ENCODE measurements around the gene DDX23. TPM values are rescaled to one million over a fixed set of nuclear protein-coding genes. Genes with fewer than 3 reads are reported as not detected.

The DDX23 gene
- total RNA-seq, 6 experiments from 2014 or later, result 24.4 to 39.6 (median 31.8) TPM

DNA sequence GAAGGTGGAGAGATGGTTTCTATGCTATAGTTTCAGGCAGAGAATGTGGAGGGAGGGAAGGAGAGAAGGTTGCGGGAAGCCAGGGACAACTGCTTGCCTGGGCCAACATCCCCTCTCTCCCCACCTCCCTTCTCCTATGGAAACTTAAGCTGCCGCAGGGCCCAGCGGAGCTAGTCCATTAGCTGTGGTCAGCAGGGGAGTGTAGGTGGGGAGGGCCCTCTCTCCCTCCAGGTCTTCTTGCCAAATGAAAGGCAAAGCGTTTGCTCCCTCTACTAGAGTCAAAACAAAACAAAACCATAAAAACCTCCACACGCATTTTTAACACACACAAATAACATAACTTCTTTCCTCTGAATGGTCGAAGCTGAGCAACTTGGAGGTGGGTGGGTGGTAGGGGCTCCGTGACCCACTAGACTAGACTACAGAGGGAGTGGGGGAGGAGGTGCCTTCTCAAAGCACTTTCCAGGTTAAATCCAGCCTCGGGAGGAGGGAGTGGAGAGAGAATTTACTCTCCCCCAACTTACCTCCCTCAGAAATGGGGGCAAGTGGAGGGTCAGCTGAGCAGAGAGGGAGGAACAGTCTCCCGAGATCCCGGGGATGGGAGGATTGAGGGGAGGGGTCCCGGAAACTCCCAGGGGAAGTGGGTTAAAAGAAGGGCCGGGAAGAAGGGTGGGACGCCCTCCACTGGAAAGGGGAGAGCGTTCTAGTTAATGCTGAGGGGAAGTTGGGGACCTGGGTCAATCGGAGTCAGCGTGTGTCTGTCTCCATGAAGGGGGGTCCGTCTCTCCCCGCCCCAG, 38.3 kb downstream of the DDX23 start:
- Histone ChIP-seq H3K27me3 (peaks cover 0 to 14% of the 10 kb centered on the region in 2 donors), H3K4me3 (peak overlapping the region; percentile 75 to 87 (median 80)), H3K36me3 (no peaks in the 10 kb centered on the region), H3K9me3 (no peaks in the 10 kb centered on the region), H3K27ac (no peak overlapping the region), H3K4me1 (peaks cover 0 to 11% (median 2%) of the 10 kb centered on the region in 4 donors)
- intact Hi-C loops (cut with DNase I), result no loop called here
- no peak for TF ChIP-seq POLR2A (IDR thresholded peaks at IDR 0.05)
- TF ChIP-seq, protein P1, sequence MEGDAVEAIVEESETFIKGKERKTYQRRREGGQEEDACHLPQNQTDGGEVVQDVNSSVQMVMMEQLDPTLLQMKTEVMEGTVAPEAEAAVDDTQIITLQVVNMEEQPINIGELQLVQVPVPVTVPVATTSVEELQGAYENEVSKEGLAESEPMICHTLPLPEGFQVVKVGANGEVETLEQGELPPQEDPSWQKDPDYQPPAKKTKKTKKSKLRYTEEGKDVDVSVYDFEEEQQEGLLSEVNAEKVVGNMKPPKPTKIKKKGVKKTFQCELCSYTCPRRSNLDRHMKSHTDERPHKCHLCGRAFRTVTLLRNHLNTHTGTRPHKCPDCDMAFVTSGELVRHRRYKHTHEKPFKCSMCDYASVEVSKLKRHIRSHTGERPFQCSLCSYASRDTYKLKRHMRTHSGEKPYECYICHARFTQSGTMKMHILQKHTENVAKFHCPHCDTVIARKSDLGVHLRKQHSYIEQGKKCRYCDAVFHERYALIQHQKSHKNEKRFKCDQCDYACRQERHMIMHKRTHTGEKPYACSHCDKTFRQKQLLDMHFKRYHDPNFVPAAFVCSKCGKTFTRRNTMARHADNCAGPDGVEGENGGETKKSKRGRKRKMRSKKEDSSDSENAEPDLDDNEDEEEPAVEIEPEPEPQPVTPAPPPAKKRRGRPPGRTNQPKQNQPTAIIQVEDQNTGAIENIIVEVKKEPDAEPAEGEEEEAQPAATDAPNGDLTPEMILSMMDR (IDR thresholded peaks at IDR 0.05), result no peak
- ATAC-seq (no peak), DNase-seq (no peak)
- WGBS (ENCODE audit: insufficient coverage, low coverage, low lambda C conversion rate, missing lambda C conversion rate), result 38% methylated on average over 15 of the region's 18 CpGs

DNA sequence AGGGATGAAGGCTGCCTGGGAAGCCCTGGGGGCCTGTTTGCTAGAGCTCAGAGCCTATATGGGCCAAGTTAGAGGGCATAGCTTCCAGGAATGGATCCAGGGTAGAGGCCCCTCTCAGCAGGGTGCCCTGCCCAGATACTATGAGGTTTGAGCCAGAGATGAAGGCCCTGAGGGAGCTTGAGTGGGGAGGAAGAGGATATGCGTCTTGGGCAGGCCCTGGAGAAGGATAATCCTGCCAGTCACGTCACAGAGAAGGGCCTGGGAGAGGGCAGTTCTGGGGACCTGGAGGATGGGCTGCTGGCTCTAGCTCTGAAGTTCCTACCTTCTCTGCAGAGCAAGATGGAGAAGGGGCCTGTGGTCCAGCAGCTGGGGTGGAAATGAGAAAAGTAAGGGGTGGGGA, 39.6 kb downstream of the DDX23 start:
- Histone ChIP-seq H3K4me1 (peaks cover 0 to 6% (median 2%) of the 10 kb centered on the region in 4 donors), H3K4me3 (no peak overlapping the region), H3K27ac (no peak overlapping the region), H3K36me3 (no peaks in the 10 kb centered on the region), H3K27me3 (peaks cover 0 to 7% of the 10 kb centered on the region in 2 donors), H3K9me3 (no peaks in the 10 kb centered on the region)
- intact Hi-C loops (cut with DNase I), result no loop called here
- ATAC-seq, result no peak
- DNase-seq, result no peak
- TF ChIP-seq, protein P1 (IDR thresholded peaks at IDR 0.05), result no peak
- TF ChIP-seq POLR2A (IDR thresholded peaks at IDR 0.05), result no peak
- 100% methylated on average over 2 of the region's 2 CpGs for WGBS (ENCODE audit: insufficient coverage, low coverage, low lambda C conversion rate, missing lambda C conversion rate)

DNA sequence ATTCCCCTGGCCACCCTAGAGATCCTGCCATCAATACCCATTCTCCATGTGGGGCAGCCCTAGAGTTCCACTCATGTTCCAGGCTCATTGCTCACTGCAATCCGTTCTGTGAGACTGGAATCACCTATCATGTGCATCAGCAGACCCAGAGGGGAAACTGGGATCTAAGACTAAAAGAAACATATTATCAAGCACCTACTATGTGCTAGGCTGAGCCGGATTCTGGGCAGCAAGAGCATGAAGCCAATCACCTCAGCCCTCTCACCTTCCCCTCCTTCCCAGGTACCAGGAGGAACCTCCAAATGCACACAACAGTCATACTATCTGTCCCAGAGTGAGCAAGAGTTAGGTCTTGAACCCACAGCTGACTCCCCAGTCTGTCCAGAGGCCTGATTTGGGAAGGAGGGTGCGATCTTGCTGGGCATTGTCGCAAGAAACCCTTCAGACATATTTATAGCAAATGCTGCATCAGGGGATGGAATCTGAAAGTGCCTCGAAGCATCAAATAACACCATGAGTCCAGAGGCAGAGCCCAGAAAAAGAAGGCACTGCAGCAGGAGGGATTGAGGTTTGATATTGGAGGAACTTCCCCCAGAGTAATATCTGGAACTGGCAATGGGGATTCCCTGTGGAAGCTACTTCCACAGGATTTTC, 40.4 kb downstream of the DDX23 start:
- Histone ChIP-seq H3K4me3 (no peak overlapping the region), H3K4me1 (peaks cover 0 to 6% (median 2%) of the 10 kb centered on the region in 4 donors), H3K9me3 (no peaks in the 10 kb centered on the region), H3K27ac (no peak overlapping the region), H3K36me3 (no peaks in the 10 kb centered on the region), H3K27me3 (no peaks in the 10 kb centered on the region)
- ATAC-seq, result no peak
- TF ChIP-seq, protein P1 (IDR thresholded peaks at IDR 0.05), result no peak
- TF ChIP-seq POLR2A (IDR thresholded peaks at IDR 0.05), result no peak
- intact Hi-C loops (cut with DNase I), result no loop called here
- 71% methylated on average over 5 of the region's 5 CpGs for WGBS (ENCODE audit: insufficient coverage, low coverage, low lambda C conversion rate, missing lambda C conversion rate)
- DNase-seq, result no peak

DNA sequence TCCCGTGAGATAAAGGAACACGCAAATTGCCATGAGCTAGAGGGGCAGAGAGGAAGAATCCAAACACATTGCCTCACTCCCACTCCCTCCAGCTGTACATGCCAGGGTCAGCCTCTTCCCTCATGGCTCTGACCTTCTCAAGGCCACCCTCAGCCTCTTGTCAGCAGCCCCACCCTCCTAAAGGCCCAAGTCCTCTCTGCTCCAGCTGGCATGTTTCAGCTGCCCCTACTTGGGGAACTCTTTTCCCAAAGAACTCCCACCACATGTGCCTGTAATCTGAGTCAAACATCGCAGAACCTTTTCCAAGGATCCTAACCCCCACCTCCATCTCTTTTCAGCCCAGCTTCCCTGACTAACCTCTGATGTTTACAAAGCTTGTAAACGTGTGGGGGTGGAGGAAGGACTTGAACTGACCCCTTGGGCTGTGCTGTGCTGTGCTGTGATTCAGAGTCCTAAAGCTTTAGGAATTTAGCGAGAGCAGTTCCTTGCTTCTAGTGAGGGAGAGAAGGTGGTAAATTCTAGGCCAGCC, 41.0 kb downstream of the DDX23 start:
- Histone ChIP-seq H3K4me3 (no peak overlapping the region), H3K4me1 (peaks cover 0 to 5% (median 2%) of the 10 kb centered on the region in 4 donors), H3K36me3 (no peaks in the 10 kb centered on the region), H3K9me3 (no peaks in the 10 kb centered on the region), H3K27ac (no peak overlapping the region), H3K27me3 (no peaks in the 10 kb centered on the region)
- DNase-seq, result no peak
- WGBS (ENCODE audit: insufficient coverage, low coverage, low lambda C conversion rate, missing lambda C conversion rate), result 21% methylated on average over 2 of the region's 5 CpGs
- TF ChIP-seq, protein P1 (IDR thresholded peaks at IDR 0.05), result no peak
- TF ChIP-seq POLR2A (IDR thresholded peaks at IDR 0.05), result no peak
- peak in 1 of 4 donors; percentile 27 for ATAC-seq
- intact Hi-C loops (cut with DNase I), result no loop called here

Measured in right lobe of liver (tissue), 6 donors.